DMS153 (cell line): ENCODE measurements around the gene DOC2B.
"Not testable (repeated sequence)": the region's sequence is repeated elsewhere in the genome, so short reads cannot be mapped to it uniquely, and the experiment has no call there.

Source experiments
- DNase-seq: peaks from one replicate; lab custom pipeline; 2025; lab: John Stamatoyannopoulos, UW

Gene DOC2B

GRCh38 chr17:189444-189843 lies 8.0 kb upstream of the DOC2B start:
- no peak for DNase-seq

- no peak for DNase-seq
Observed at GRCh38 chr17:187130-187529, 5.7 kb upstream of the DOC2B start.

GRCh38 chr17:185445-186138 lies 4.1 kb upstream of the DOC2B start:
- DNase-seq, result no peak

GRCh38 chr17:183021-183420 lies 1.6 kb upstream of the DOC2B start:
- no peak for DNase-seq

- DNase-seq, result no peak
Observed at GRCh38 chr17:182050-182751, 751 bp upstream of the DOC2B start.

DNA sequence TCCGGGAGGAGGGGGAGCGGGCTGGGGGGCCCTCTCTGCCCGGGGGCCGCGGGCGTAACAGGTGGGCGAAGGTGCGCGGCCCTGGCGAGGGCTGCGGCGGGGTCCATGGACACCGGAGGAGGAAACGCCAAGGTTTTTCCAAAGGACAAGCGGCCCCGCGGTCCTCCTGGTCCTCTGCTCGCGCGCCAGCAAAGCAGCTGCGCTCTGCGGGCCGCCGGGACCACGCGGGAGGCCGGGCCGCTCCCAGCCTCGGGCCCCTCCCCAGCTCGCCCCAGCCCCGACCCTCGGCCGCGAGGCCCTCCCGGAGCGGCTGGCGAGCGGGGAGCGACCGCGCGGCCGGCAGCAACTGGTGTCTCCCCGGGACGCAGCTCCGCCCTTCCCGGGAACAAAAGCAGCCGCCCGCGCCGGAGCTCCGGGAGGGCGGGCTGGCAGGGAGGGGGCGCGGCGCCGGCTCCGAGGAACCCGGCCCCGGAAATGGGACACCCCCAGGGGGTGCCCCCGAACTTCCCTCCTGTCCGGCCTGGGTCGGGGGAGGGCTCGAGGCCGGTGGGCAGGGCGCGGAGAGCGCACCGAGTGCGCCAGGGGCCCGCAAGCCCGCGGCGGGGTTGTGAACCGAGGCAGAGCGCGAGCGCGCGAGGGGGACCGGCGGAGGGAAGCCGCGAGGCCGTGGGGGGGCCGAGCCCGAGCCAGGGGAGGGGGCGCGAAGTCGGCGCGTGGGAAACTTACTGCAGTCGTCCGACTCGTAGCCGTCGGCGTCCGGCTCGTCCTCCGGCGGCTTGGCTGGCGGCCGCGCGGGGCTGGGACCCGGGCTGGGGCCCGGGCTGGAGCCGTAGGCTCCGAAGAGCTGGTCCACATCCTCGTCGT lies 837 bp downstream of the DOC2B start:
- DNase-seq, result no peak

DNA sequence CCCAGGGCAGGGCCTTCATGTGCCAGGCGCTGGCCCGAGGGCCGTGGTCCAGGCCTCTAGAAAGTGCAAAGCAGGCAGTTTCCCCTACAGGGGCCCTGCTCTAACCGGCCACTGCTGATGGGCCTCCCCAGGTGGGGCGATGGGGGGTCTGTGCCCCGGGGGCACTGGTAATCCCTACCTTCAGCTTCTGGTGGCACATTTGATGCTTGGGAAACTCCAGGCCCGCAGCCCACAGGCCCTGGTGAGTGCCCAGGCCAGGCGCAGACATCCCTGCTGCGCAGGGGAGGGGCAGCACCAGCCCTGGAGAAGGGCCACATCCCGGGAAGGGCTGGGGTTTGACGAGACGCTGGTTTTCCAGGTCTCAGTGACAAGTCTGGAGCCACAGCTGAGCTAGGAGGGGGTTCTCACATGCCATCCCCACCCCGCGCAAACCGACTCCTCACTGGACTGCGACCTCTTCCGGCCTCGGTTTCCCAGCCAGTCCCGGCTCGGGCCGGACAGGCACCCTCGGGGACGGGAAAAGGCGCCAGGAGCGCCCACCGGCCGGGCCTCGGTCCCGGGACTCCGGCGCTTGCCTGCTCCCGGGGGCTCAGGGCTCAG lies 1.6 kb downstream of the DOC2B start:
- DNase-seq, result no peak

DNA sequence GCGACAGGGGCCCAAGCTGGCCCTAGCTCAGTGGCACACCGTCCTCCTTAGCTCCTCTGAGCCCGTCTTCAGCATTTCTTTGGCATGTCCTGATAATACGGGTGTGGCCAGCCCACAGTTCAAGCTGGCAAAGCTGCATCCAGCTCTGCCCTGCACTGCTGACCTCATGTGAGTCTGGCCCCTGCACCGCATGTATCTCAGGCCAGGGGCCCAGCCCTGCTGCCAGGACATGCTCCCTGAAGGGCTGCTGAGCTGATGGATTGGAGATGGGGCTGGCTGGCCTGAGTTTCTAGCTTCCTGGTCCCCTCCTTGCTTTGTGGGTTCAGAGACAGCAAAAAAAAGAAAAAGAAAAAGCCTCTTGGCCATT lies 2.4 kb downstream of the DOC2B start:
- DNase-seq, result no peak

GRCh38 chr17:178292-179065 lies 3.0 kb downstream of the DOC2B start:
- no peak for DNase-seq

GRCh38 chr17:177762-178161 lies 3.7 kb downstream of the DOC2B start:
- DNase-seq, result no peak

GRCh38 chr17:177155-177554 lies 4.3 kb downstream of the DOC2B start:
- no peak for DNase-seq

DNA sequence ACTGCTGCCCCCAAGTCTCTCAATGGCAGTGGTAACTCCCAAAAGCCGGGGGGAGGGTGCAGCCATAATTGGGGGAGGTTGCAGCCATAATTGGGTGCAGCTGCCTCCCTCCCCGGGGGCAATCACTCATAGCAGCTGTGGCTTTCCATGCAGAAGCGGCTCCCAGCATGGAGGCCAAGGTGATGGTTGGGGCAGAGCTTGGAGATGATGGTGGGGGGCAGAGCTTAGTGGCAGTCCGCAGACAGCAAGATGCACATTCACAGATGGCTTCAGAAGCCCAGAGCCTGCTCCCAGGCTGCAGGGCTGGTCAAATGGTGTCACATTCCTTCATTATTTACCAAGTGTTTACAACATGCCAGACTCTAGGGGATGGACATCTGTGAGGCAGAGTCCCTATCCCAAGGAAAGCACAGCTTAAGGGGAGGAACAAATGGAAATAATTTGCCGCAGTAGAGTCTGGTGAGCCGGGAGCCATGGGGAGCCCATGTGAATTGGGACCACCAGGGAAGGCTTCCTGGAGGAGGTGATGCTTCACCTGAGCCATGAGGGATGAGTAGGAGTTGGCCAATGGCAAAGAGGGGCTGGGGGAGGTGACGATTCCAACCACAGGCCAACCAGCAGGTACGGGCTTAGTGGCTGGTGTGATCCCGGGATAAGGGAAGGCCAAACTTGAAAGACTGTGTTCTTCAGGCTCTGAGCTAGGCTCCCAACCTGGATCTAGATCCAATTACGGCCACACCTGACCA lies 8.1 kb downstream of the DOC2B start:
- no peak for DNase-seq

DNA sequence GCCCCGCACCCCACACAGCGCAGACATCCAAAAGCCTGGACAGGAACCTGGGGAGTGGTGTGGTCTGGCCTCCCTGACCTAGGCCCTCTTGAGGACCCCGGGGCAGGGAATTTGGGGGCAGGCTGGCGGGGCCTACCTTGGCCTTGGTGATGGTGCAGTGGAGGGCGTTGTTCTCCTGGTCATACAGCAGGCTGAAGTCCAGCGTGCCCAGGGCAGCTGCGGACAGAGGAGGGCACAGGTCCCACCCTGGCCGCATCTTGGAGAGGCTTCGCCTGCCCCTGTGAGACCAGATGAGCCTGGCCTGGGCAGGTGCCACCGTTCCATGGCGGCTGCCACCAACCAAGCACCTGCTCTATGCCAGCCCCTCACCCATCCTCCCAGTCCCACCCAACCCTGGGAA lies 9.0 kb downstream of the DOC2B start:
- no peak for DNase-seq

- no peak for DNase-seq
Observed at GRCh38 chr17:171871-172270, 9.6 kb downstream of the DOC2B start.

- DNase-seq, result no peak
Observed at GRCh38 chr17:170130-170670, 11.2 kb downstream of the DOC2B start.

DNA sequence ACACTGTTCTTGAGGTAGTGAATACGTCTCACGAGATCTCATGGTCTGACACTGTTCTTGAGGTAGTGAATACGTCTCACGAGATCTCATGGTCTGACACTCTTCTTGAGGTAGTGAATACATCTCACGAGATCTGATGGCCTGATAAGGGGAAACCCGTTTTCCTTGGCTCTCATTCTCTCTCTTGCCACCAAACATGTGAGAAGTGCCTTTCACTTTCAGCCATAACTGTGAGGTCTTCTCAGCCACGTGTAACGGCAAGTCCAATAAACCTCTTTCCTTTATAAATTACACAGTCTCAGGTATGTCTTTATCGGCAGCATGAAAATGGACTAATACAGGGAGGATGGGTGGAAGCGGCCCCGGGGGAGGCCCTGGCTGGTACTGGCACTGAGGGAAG lies 12.8 kb downstream of the DOC2B start:
- DNase-seq, result not testable (repeated sequence)

GRCh38 chr17:165939-166338 lies 15.5 kb downstream of the DOC2B start:
- no peak for DNase-seq

DNA sequence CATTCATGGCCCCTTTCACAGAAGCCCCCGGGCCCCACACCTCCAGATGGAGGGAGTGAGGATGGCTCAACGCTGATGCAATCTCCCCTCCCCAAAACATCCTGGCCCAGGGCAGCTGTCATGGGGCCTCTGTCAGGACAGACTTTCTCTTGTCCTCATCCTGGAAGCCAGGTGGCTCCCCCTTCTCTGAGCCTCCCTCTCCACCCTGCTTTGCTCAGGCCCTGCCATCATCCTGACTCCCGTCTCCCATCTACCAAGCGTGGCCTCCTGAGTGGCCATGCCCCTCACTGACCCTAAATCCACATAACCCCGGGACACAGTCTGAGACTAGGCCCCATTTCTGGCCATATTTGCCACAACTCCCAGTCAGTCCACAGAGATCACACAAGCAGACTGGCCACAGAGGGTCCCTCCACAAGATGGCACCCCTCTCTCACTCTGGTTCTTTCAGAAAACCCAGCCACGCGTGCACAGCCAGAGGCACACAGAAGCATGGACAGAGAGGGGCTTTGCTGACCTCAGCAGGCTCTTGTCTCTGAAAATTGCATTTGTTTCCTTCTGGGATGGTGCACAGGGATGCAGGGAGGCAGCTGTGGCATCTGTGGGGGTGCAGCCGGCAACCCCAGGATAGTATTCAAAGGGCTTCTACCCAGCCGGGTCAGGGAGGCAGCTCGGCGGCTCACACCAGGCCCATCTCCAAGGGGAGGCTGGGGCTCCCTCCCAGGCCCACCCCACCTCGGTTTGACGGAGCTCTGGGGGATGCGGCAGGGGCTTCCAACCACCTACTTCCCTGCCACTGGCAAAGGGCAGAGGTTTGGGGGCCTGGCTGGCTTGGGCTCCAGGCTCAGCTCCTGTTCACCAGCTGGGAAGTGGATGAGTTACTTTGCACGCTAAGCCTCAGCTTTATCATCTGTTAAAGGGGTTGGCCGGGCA lies 16.9 kb downstream of the DOC2B start:
- DNase-seq, result peak; percentile 3

DNA sequence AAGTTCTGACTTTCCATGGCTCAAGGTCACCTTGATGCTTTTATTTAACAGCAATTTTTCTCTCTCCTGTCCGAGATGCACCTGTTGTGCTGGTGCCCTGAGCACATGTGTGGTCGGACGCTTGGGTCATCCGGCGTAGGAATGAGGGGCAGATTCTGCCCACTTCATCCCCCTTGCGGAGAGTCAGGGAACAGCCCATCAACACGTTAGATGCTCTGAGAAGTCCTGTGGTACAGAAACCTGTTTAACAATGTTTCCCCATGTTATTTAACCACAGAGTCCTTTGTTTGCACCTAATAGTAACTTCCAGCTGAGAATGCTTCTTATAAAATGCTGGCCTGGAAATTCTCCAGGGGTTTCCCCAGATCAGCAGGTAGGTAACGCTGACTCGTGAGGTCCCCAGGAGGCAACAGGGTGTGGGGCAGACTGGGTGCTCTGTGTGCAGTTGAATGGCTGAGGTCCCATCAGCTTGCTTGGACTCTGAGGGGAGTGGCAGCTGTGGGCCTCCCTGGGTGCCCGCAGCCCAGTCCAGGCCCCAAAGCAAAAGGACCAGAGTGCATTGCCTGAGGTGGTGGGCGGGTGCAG lies 17.8 kb downstream of the DOC2B start:
- DNase-seq, result no peak
